DND-41 (cell line): ENCODE results near the gene GSE1.

Source experiments
- ATAC-seq: fragments of 200-7000 bp; cut with Tn5 transposase; 3 replicates; pipeline ENCODE4 v1.9.1; 2021; ENCODE audit warnings: low read depth; ENCODE audit not compliant: insufficient read depth
- DNase-seq: peaks from one replicate; pipeline ENCODE4 v3.0.0-alpha.2; 2020
- H2AFZ ChIP-seq: 2 replicates; pipeline ENCODE4 v1.6.0; 2012; ENCODE audit warnings: low read depth, low read length
- H3K27ac ChIP-seq: 2 replicates; pipeline ENCODE4 v1.5.1; 2012; ENCODE audit warnings: low read length, inconsistent platforms
- H3K27me3 ChIP-seq: fragments of 200-600 bp; sonication (generic); 2 replicates; pipeline ENCODE4 v1.6.0; 2012; ENCODE audit warnings: low read length, mild to moderate bottlenecking, inconsistent platforms; ENCODE audit not compliant: insufficient read depth, poor library complexity
- H3K36me3 ChIP-seq: 2 replicates; pipeline ENCODE4 v1.5.1; 2012; ENCODE audit warnings: low read length, inconsistent platforms; ENCODE audit not compliant: insufficient read depth
- H3K4me1 ChIP-seq: 2 replicates; pipeline ENCODE4 v1.5.1; 2012; ENCODE audit warnings: mild to moderate bottlenecking, low read length; ENCODE audit not compliant: insufficient read depth
- H3K4me2 ChIP-seq: 2 replicates; pipeline ENCODE4 v1.6.0; 2012; ENCODE audit warnings: mild to moderate bottlenecking, moderate library complexity, low read length, inconsistent platforms; ENCODE audit not compliant: insufficient read depth
- H3K4me3 ChIP-seq, 2 experiments: fragments of 200-600 bp in 1 of 2; shearing (Covaris generic) in 1 of 2; 2 replicates each; pipeline ENCODE4 v1.5.1; 2012 to 2016; ENCODE audit warnings: inconsistent platforms in 2 of 2, low read length in 2 of 2, mild to moderate bottlenecking in 2 of 2, low read depth in 1 of 2, moderate library complexity in 1 of 2
- H3K79me2 ChIP-seq: 2 replicates; pipeline ENCODE4 v1.6.0; 2012; ENCODE audit warnings: low read length, inconsistent platforms; ENCODE audit not compliant: insufficient read depth
- H3K9ac ChIP-seq: 2 replicates; pipeline ENCODE4 v1.6.0; 2012; ENCODE audit warnings: low read depth, mild to moderate bottlenecking, inconsistent platforms, low read length, moderate library complexity
- H3K9me3 ChIP-seq: 2 replicates; pipeline ENCODE4 v1.5.1; 2012; ENCODE audit warnings: low read length, moderate library complexity, mild to moderate bottlenecking, inconsistent platforms; ENCODE audit not compliant: insufficient read depth, severe bottlenecking
- H4K20me1 ChIP-seq: 2 replicates; pipeline ENCODE4 v1.6.0; 2012; ENCODE audit warnings: low read length; ENCODE audit not compliant: insufficient read depth
- CTCF ChIP-seq: IDR thresholded peaks from 2 replicates; pipeline ENCODE4 v1.5.1; 2012; ENCODE audit warnings: borderline replicate concordance, low read length, moderate library complexity, mild to moderate bottlenecking; ENCODE audit not compliant: poor library complexity, severe bottlenecking; ENCODE audit errors: extremely low read depth
- EZH2 ChIP-seq: IDR thresholded peaks from 3 replicates; pipeline ENCODE4 v1.6.1; 2012; ENCODE audit warnings: borderline replicate concordance, low read depth, mild to moderate bottlenecking, moderate library complexity, low read length, inconsistent platforms; ENCODE audit not compliant: severe bottlenecking

GSE1 gene

GRCh38 chr16:85698459-85698891 is 85.4 kb downstream of the GSE1 start:
- no peak overlapping the region for H3K9ac ChIP-seq
- no peak overlapping the region for H3K27ac ChIP-seq
- H2AFZ ChIP-seq: no peak overlapping the region
- no peak for ATAC-seq
- peaks cover 24% of the 10 kb centered on the region for H3K27me3 ChIP-seq
- no peaks in the 10 kb centered on the region for H3K9me3 ChIP-seq
- no peak for TF ChIP-seq EZH2
- no peak for TF ChIP-seq CTCF
- no peak for DNase-seq
- H3K79me2 ChIP-seq: no peaks in the 10 kb centered on the region
- no peaks in the 10 kb centered on the region for H3K36me3 ChIP-seq
- peaks cover 5% of the 10 kb centered on the region; the same call in 1 of the 2 replicates for H4K20me1 ChIP-seq
- H3K4me2 ChIP-seq: no peak overlapping the region
- H3K4me1 ChIP-seq: no peaks in the 10 kb centered on the region
- H3K4me3 ChIP-seq: no peak overlapping the region

GRCh38 chr16:85698935-85699558 is 85.9 kb downstream of the GSE1 start:
- Histone ChIP-seq H3K9me3 (no peaks in the 10 kb centered on the region), H3K27me3 (peaks cover 24% of the 10 kb centered on the region), H3K79me2 (no peaks in the 10 kb centered on the region), H3K36me3 (no peaks in the 10 kb centered on the region), H3K4me3 (no peak overlapping the region), H3K27ac (no peak overlapping the region), H3K9ac (no peak overlapping the region), H2AFZ (no peak overlapping the region), H3K4me2 (no peak overlapping the region), H4K20me1 (peaks cover 5% of the 10 kb centered on the region; the same call in 1 of the 2 replicates), H3K4me1 (no peaks in the 10 kb centered on the region)
- ATAC-seq: no peak
- DNase-seq: no peak
- TF ChIP-seq EZH2: no peak
- no peak for TF ChIP-seq CTCF

GRCh38 chr16:85699628-85700027 is 86.5 kb downstream of the GSE1 start:
- Histone ChIP-seq H3K4me3 (no peak overlapping the region), H2AFZ (no peak overlapping the region), H4K20me1 (peaks cover 5% of the 10 kb centered on the region; the same call in 1 of the 2 replicates), H3K9me3 (no peaks in the 10 kb centered on the region), H3K27me3 (peaks cover 24% of the 10 kb centered on the region), H3K36me3 (no peaks in the 10 kb centered on the region), H3K4me1 (no peaks in the 10 kb centered on the region), H3K4me2 (no peak overlapping the region), H3K9ac (no peak overlapping the region), H3K27ac (no peak overlapping the region), H3K79me2 (no peaks in the 10 kb centered on the region)
- TF ChIP-seq EZH2 (no peak), CTCF (no peak)
- ATAC-seq (no peak), DNase-seq (no peak)
